Measurements from ENCODE around the gene CDH6. TPM values are rescaled to one million over a fixed set of nuclear protein-coding genes. Genes with fewer than 3 reads are reported as not detected.
A peak's percentile ranks its signal among the peaks of the same experiment; 100 is the strongest.

Gene CDH6
- total RNA-seq, 2 donors from 2014 or later, result not detected

- H3K4me1 Mint-ChIP-seq (ENCODE audit: low read depth in 2 of 2), result no peaks in the 10 kb centered on the region
- no peaks in the 10 kb centered on the region for H3K36me3 Mint-ChIP-seq
- ATAC-seq (no peak), DNase-seq (ENCODE audit: low spot score) (no peak)
- H3K4me3 Mint-ChIP-seq, result no peak overlapping the region
- H3K27ac Mint-ChIP-seq, result no peak overlapping the region
- H3K9me3 Mint-ChIP-seq, result no peaks in the 10 kb centered on the region
- H3K27me3 Mint-ChIP-seq, result no peaks in the 10 kb centered on the region
Observed at GRCh38 chr5:31244921-31245320, 51.4 kb downstream of the CDH6 start.

GRCh38 chr5:31247381-31247780, 53.9 kb downstream of the CDH6 start:
- H3K9me3 Mint-ChIP-seq, result no peaks in the 10 kb centered on the region
- no peak overlapping the region for H3K27ac Mint-ChIP-seq
- DNase-seq (ENCODE audit: low spot score), result no peak
- ATAC-seq, result no peak
- H3K4me1 Mint-ChIP-seq (ENCODE audit: low read depth in 2 of 2), result no peaks in the 10 kb centered on the region
- no peaks in the 10 kb centered on the region for H3K27me3 Mint-ChIP-seq
- H3K4me3 Mint-ChIP-seq, result no peak overlapping the region
- H3K36me3 Mint-ChIP-seq, result no peaks in the 10 kb centered on the region

GRCh38 chr5:31250201-31250600, 56.7 kb downstream of the CDH6 start:
- ATAC-seq, result peak in 1 of 2 donors; percentile 11
- no peaks in the 10 kb centered on the region for H3K4me1 Mint-ChIP-seq (ENCODE audit: low read depth in 2 of 2)
- H3K36me3 Mint-ChIP-seq, result no peaks in the 10 kb centered on the region
- H3K27me3 Mint-ChIP-seq, result no peaks in the 10 kb centered on the region
- H3K27ac Mint-ChIP-seq, result no peak overlapping the region
- H3K4me3 Mint-ChIP-seq, result no peak overlapping the region
- H3K9me3 Mint-ChIP-seq, result peaks cover 3% of the 10 kb centered on the region
- DNase-seq (ENCODE audit: low spot score), result no peak

GRCh38 chr5:31251032-31251431, 57.5 kb downstream of the CDH6 start:
- Mint-ChIP-seq H3K36me3 (no peaks in the 10 kb centered on the region), H3K27ac (no peak overlapping the region), H3K4me1 (ENCODE audit: low read depth in 2 of 2) (no peaks in the 10 kb centered on the region), H3K27me3 (no peaks in the 10 kb centered on the region), H3K9me3 (peaks cover 3% of the 10 kb centered on the region), H3K4me3 (no peak overlapping the region)
- ATAC-seq, result peak in 1 of 2 donors; percentile 6
- no peak for DNase-seq (ENCODE audit: low spot score)

GRCh38 chr5:31255041-31255440, 61.6 kb downstream of the CDH6 start:
- Mint-ChIP-seq H3K4me1 (ENCODE audit: low read depth in 2 of 2) (no peaks in the 10 kb centered on the region), H3K27me3 (no peaks in the 10 kb centered on the region), H3K4me3 (no peak overlapping the region), H3K27ac (no peak overlapping the region), H3K9me3 (peaks cover 3% of the 10 kb centered on the region), H3K36me3 (no peaks in the 10 kb centered on the region)
- DNase-seq (ENCODE audit: low spot score) (no peak), ATAC-seq (no peak)

- ATAC-seq, result no peak
- no peak for DNase-seq (ENCODE audit: low spot score)
- Mint-ChIP-seq H3K4me1 (ENCODE audit: low read depth in 2 of 2) (no peaks in the 10 kb centered on the region), H3K27me3 (peaks cover 0 to 7% of the 10 kb centered on the region in 2 donors), H3K4me3 (no peak overlapping the region), H3K27ac (no peak overlapping the region), H3K9me3 (no peaks in the 10 kb centered on the region), H3K36me3 (no peaks in the 10 kb centered on the region)
Observed at GRCh38 chr5:31268256-31268655, 74.8 kb downstream of the CDH6 start.

GRCh38 chr5:31268686-31269085, 75.2 kb downstream of the CDH6 start:
- H3K27me3 Mint-ChIP-seq, result peaks cover 0 to 7% of the 10 kb centered on the region in 2 donors
- H3K27ac Mint-ChIP-seq, result no peak overlapping the region
- no peaks in the 10 kb centered on the region for H3K9me3 Mint-ChIP-seq
- no peaks in the 10 kb centered on the region for H3K36me3 Mint-ChIP-seq
- H3K4me1 Mint-ChIP-seq (ENCODE audit: low read depth in 2 of 2), result no peaks in the 10 kb centered on the region
- DNase-seq (ENCODE audit: low spot score) (no peak), ATAC-seq (no peak)
- no peak overlapping the region for H3K4me3 Mint-ChIP-seq

- Mint-ChIP-seq H3K27ac (no peak overlapping the region), H3K36me3 (no peaks in the 10 kb centered on the region), H3K4me1 (ENCODE audit: low read depth in 2 of 2) (no peaks in the 10 kb centered on the region), H3K9me3 (peaks cover 3% of the 10 kb centered on the region), H3K4me3 (no peak overlapping the region), H3K27me3 (peaks cover 3 to 7% of the 10 kb centered on the region in 2 donors)
- DNase-seq (ENCODE audit: low spot score) (no peak), ATAC-seq (no peak)
Observed at GRCh38 chr5:31269259-31269658, 75.8 kb downstream of the CDH6 start.

- no peak for DNase-seq (ENCODE audit: low spot score)
- Mint-ChIP-seq H3K27me3 (peaks cover 3 to 7% of the 10 kb centered on the region in 2 donors), H3K4me3 (no peak overlapping the region), H3K36me3 (no peaks in the 10 kb centered on the region), H3K4me1 (ENCODE audit: low read depth in 2 of 2) (no peaks in the 10 kb centered on the region), H3K27ac (no peak overlapping the region), H3K9me3 (peaks cover 3% of the 10 kb centered on the region)
- no peak for ATAC-seq
Observed at GRCh38 chr5:31270396-31270795, 76.9 kb downstream of the CDH6 start.

GRCh38 chr5:31271567-31271966, 78.1 kb downstream of the CDH6 start:
- Mint-ChIP-seq H3K4me3 (no peak overlapping the region), H3K9me3 (peaks cover 3% of the 10 kb centered on the region), H3K36me3 (no peaks in the 10 kb centered on the region), H3K27me3 (peaks cover 3 to 7% of the 10 kb centered on the region in 2 donors), H3K27ac (no peak overlapping the region), H3K4me1 (ENCODE audit: low read depth in 2 of 2) (no peaks in the 10 kb centered on the region)
- no peak for ATAC-seq
- no peak for DNase-seq (ENCODE audit: low spot score)

GRCh38 chr5:31273161-31273560, 79.7 kb downstream of the CDH6 start:
- Mint-ChIP-seq H3K27me3 (peaks cover 3 to 7% of the 10 kb centered on the region in 2 donors), H3K4me1 (ENCODE audit: low read depth in 2 of 2) (no peaks in the 10 kb centered on the region), H3K27ac (no peak overlapping the region), H3K4me3 (no peak overlapping the region), H3K36me3 (no peaks in the 10 kb centered on the region), H3K9me3 (peaks cover 3% of the 10 kb centered on the region)
- DNase-seq (ENCODE audit: low spot score) (no peak), ATAC-seq (no peak)

- Mint-ChIP-seq H3K27me3 (peaks cover 3 to 7% of the 10 kb centered on the region in 2 donors), H3K4me3 (no peak overlapping the region), H3K4me1 (ENCODE audit: low read depth in 2 of 2) (no peaks in the 10 kb centered on the region), H3K27ac (no peak overlapping the region), H3K9me3 (peaks cover 3% of the 10 kb centered on the region), H3K36me3 (no peaks in the 10 kb centered on the region)
- ATAC-seq, result no peak
- no peak for DNase-seq (ENCODE audit: low spot score)
Observed at GRCh38 chr5:31273631-31274378, 80.3 kb downstream of the CDH6 start.

- H3K36me3 Mint-ChIP-seq, result no peaks in the 10 kb centered on the region
- no peak overlapping the region for H3K27ac Mint-ChIP-seq
- DNase-seq (ENCODE audit: low spot score) (no peak), ATAC-seq (no peak)
- H3K4me1 Mint-ChIP-seq (ENCODE audit: low read depth in 2 of 2), result no peaks in the 10 kb centered on the region
- no peak overlapping the region for H3K4me3 Mint-ChIP-seq
- H3K27me3 Mint-ChIP-seq, result no peaks in the 10 kb centered on the region
- no peaks in the 10 kb centered on the region for H3K9me3 Mint-ChIP-seq
Observed at GRCh38 chr5:31280210-31280609, 86.7 kb downstream of the CDH6 start.

- H3K27me3 Mint-ChIP-seq, result peaks cover 0 to 1% of the 10 kb centered on the region in 2 donors
- DNase-seq (ENCODE audit: low spot score), result no peak
- no peak overlapping the region for H3K4me3 Mint-ChIP-seq
- H3K9me3 Mint-ChIP-seq, result peaks cover 9% of the 10 kb centered on the region
- no peak overlapping the region for H3K27ac Mint-ChIP-seq
- ATAC-seq, result no peak
- H3K4me1 Mint-ChIP-seq (ENCODE audit: low read depth in 2 of 2), result no peaks in the 10 kb centered on the region
- no peaks in the 10 kb centered on the region for H3K36me3 Mint-ChIP-seq
Observed at GRCh38 chr5:31283326-31283725, 89.8 kb downstream of the CDH6 start.

GRCh38 chr5:31285025-31285424, 91.5 kb downstream of the CDH6 start:
- DNase-seq (ENCODE audit: low spot score), result no peak
- no peak overlapping the region for H3K27ac Mint-ChIP-seq

More at GRCh38 chr5:31285025-31285424, 91.5 kb downstream of the CDH6 start:
- H3K27me3 Mint-ChIP-seq, result peaks cover 0 to 6% of the 10 kb centered on the region in 2 donors
- H3K4me3 Mint-ChIP-seq, result no peak overlapping the region
- H3K4me1 Mint-ChIP-seq (ENCODE audit: low read depth in 2 of 2), result no peaks in the 10 kb centered on the region
- no peaks in the 10 kb centered on the region for H3K36me3 Mint-ChIP-seq
- no peak for ATAC-seq
- peaks cover 9% of the 10 kb centered on the region for H3K9me3 Mint-ChIP-seq
